ENCODE data around the gene UBE2O. TPM values are rescaled to one million over a fixed set of nuclear protein-coding genes. Genes with fewer than 3 reads are reported as not detected.

Gene UBE2O
- total and polyA plus RNA-seq, 2 donors (not counting 3 experiments of a cell fraction or from before 2014, with no cell fraction given) = 13.9 to 34.1 TPM

DNA sequence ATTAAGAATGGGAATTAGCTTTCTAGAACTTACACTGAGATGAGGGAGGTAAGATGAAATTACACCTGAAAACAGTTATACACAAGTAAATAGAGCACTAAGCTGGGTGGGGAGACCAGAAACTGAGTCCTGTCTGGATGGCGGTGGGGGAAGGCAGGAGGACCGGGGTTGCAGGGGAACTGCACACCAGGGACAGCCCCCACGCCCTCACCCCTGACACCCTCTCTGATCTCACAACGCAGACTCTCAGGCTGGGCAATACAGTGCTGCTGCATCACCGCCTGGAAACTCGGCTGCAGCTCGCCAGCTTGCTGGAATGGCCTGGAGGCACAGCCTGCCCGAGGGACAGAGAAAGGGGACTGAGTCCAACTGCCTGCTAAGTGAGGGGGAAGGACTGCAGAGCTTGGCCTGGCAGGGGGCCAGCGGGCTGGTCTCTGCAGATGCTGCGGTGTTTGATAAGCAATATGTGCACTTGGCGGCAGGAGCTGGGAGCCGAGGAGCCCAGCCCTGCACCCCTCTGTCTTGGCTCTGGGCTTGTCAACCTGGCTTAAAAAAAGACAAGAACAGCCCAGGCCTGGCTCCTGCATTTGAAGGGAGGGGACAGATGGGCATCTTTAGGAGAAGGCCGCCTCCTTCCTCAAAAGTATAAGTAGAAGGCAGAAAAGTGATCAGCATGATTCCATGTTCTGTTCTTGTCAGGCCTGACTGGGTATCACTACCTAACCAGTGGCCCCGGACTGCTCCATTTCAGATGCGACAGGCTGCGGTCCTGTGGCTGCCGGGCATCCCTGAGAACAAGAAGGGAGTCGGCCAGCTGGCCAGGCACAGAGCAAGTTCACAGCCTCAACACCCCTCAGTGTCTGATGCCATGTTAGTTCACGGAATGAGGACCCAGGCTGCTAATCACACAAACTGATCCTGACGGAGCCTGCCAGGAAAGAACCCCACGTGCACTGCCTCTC is 38.3 kb downstream of the UBE2O start:
- H2AFZ ChIP-seq (ENCODE audit: low read depth, low read length) = no peak overlapping the region
- POLR2A ChIA-PET = no interaction called here
- intact Hi-C loops (cut with micrococcal nuclease) = no loop called here
- H3K4me3 ChIP-seq (replicated peaks in 1 of 3; ENCODE audit: insufficient read depth in 1 of 3, low read depth in 1 of 3, low read length in 3 of 3) = no peak overlapping the region
- no peak overlapping the region for H3K27ac ChIP-seq (ENCODE audit: insufficient read depth, low read depth, low read length)
- BruUV-seq (replicated peaks) = no TSS peak
- no peaks in the 10 kb centered on the region for H3K27me3 ChIP-seq (ENCODE audit: control insufficient read depth in 2 of 2, insufficient read depth in 2 of 2, low read length in 2 of 2)
- CTCF ChIA-PET = interaction anchor here (0.8 to 9.1 kb wide), 4 partner anchors 11 to 41 kb away, joined by 4 to 319 read pairs (median 7); partner anchors contain the start of gene UBE2O
- no peaks in the 10 kb centered on the region for H3K9me1 ChIP-seq (replicated peaks; ENCODE audit: control insufficient read depth, extremely low read depth, insufficient read depth, low read length)
- H3K36me3 ChIP-seq (ENCODE audit: control insufficient read depth in 2 of 2, extremely low read depth in 1 of 2, insufficient read depth in 2 of 2, low read length in 2 of 2) = peaks cover 0 to 3% of the 10 kb centered on the region in 2 experiments
- no peak overlapping the region for H3K4me2 ChIP-seq (ENCODE audit: insufficient read depth, low read length)
- H3K9ac ChIP-seq (replicated peaks; ENCODE audit: extremely low read depth, insufficient read depth, low read length) = no peak overlapping the region
- H3K9me3 ChIP-seq (replicated peaks; ENCODE audit: control insufficient read depth, insufficient read depth, low read length) = no peaks in the 10 kb centered on the region
- FAIRE-seq (no peak), DNase-seq (ENCODE audit: low read depth, low spot score) (peak; percentile 44)
- no peaks in the 10 kb centered on the region for H4K20me1 ChIP-seq (replicated peaks; ENCODE audit: control insufficient read depth, extremely low read depth, insufficient read depth, low read length)
- dilution Hi-C loops (cut with MboI; ENCODE audit: extremely low pct_ligation_motif_present, low sequenced_read_pairs) = no loop called here
- H3K4me1 ChIP-seq (ENCODE audit: control insufficient read depth, extremely low read depth, insufficient read depth, low read length) = no peaks in the 10 kb centered on the region
- H3K79me2 ChIP-seq (ENCODE audit: control insufficient read depth, insufficient read depth, low read length) = peaks cover 10% of the 10 kb centered on the region
- no peak for TF ChIP-seq EZH2 (IDR thresholded peaks at IDR 0.05; ENCODE audit: borderline replicate concordance, low read depth, low read length, severe bottlenecking)
- no peak for TF ChIP-seq GATA2 (IDR thresholded peaks at IDR 0.05; ENCODE audit: insufficient read depth, insufficient read length, low read depth, low read length)
- no peak for TF ChIP-seq POLR2AphosphoS5 (IDR thresholded peaks at IDR 0.05; ENCODE audit: insufficient read depth, low read depth, low read length)
- no peak for TF ChIP-seq POLR2A (IDR thresholded peaks at IDR 0.05; ENCODE audit: low read depth, low read length)
- TF ChIP-seq, protein P1, sequence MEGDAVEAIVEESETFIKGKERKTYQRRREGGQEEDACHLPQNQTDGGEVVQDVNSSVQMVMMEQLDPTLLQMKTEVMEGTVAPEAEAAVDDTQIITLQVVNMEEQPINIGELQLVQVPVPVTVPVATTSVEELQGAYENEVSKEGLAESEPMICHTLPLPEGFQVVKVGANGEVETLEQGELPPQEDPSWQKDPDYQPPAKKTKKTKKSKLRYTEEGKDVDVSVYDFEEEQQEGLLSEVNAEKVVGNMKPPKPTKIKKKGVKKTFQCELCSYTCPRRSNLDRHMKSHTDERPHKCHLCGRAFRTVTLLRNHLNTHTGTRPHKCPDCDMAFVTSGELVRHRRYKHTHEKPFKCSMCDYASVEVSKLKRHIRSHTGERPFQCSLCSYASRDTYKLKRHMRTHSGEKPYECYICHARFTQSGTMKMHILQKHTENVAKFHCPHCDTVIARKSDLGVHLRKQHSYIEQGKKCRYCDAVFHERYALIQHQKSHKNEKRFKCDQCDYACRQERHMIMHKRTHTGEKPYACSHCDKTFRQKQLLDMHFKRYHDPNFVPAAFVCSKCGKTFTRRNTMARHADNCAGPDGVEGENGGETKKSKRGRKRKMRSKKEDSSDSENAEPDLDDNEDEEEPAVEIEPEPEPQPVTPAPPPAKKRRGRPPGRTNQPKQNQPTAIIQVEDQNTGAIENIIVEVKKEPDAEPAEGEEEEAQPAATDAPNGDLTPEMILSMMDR (IDR thresholded peaks at IDR 0.05; ENCODE audit: extremely low read depth in 1 of 2, insufficient read depth in 1 of 2, low read depth in 1 of 2, low read length in 2 of 2) = no peak
